Loucy (cell line): ENCODE data around the gene WHRN.

Experiments
- H2AFZ ChIP-seq: fragments of 200-600 bp; sonication (generic); 2 replicates; pipeline ENCODE4 v1.6.0; 2016; ENCODE audit warnings: antibody characterized with exemption, mild to moderate bottlenecking, low read length, moderate library complexity
- H3F3A ChIP-seq: fragments of 200-600 bp; 2 replicates; pipeline ENCODE4 v1.6.0; 2016; ENCODE audit warnings: antibody characterized with exemption, low read depth, mild to moderate bottlenecking
- H3K27me3 ChIP-seq: fragments of 200-600 bp; sonication (generic); 2 replicates; pipeline ENCODE4 v1.6.1; 2014; ENCODE audit warnings: low read length, mild to moderate bottlenecking; ENCODE audit not compliant: insufficient read depth, poor library complexity, severe bottlenecking
- H3K36me3 ChIP-seq: fragments of 200-600 bp; sonication (generic); 2 replicates; pipeline ENCODE4 v1.6.1; 2016; ENCODE audit warnings: low read length; ENCODE audit not compliant: insufficient read depth
- H3K4me1 ChIP-seq: fragments of 200-600 bp; sonication (generic); 2 replicates; pipeline ENCODE4 v1.5.1; 2014; ENCODE audit warnings: low read length, mild to moderate bottlenecking; ENCODE audit not compliant: insufficient read depth, poor library complexity, severe bottlenecking
- H3K4me2 ChIP-seq: fragments of 200-600 bp; sonication (generic); 2 replicates; pipeline ENCODE4 v1.6.0; 2014; ENCODE audit warnings: antibody characterized with exemption, low read length, low read depth, mild to moderate bottlenecking; ENCODE audit not compliant: poor library complexity, severe bottlenecking
- H3K4me3 ChIP-seq: fragments of 200-600 bp; sonication (generic); 2 replicates; pipeline ENCODE4 v1.5.1; 2014; ENCODE audit warnings: low read length, mild to moderate bottlenecking, mixed read lengths; ENCODE audit not compliant: poor library complexity, severe bottlenecking
- H3K79me2 ChIP-seq: fragments of 200-600 bp; sonication (generic); 2 replicates; pipeline ENCODE4 v1.6.1; 2014; ENCODE audit warnings: low read length; ENCODE audit not compliant: insufficient read depth
- H3K9ac ChIP-seq: fragments of 200-600 bp; sonication (generic); 2 replicates; pipeline ENCODE4 v1.6.0; 2014; ENCODE audit warnings: mild to moderate bottlenecking, low read depth, low read length, moderate library complexity; ENCODE audit not compliant: poor library complexity, severe bottlenecking
- H3K9me2 ChIP-seq: fragments of 200-600 bp; sonication (generic); replicated peaks from 2 replicates; pipeline ENCODE4 v1.6.1; 2016; ENCODE audit warnings: low read depth, low read length, mixed read lengths
- H3K9me3 ChIP-seq: fragments of 200-600 bp; sonication (generic); 2 replicates; pipeline ENCODE4 v1.6.1; 2014; ENCODE audit warnings: mild to moderate bottlenecking, antibody characterized with exemption, low read length, low read depth; ENCODE audit not compliant: insufficient read depth
- H4K20me1 ChIP-seq: fragments of 200-600 bp; sonication (generic); 2 replicates; pipeline ENCODE4 v1.6.0; 2014; ENCODE audit warnings: antibody characterized with exemption, low read length, mild to moderate bottlenecking; ENCODE audit not compliant: insufficient read depth, poor library complexity, severe bottlenecking
- EZH2phosphoT487 ChIP-seq: fragments of 200-600 bp; IDR thresholded peaks from 2 replicates; pipeline ENCODE4 v1.6.1; 2018; ENCODE audit warnings: antibody characterized with exemption, mild to moderate bottlenecking, moderate library complexity, borderline replicate concordance
- TF ChIP-seq, protein P1 (sequence below): fragments of 200-600 bp; sonication (generic); conservative IDR thresholded peaks from 2 replicates; pipeline ENCODE4 v1.5.1; 2014; ENCODE audit warnings: mild to moderate bottlenecking, antibody characterized with exemption, low read length

Gene WHRN

GRCh38 chr9:114450181-114450580 lies 55.1 kb downstream of the WHRN start:
- no peaks in the 10 kb centered on the region for H3K27me3 ChIP-seq
- no peaks in the 10 kb centered on the region for H3F3A ChIP-seq
- no peak overlapping the region for H3K9ac ChIP-seq
- no peaks in the 10 kb centered on the region for H3K79me2 ChIP-seq
- H3K4me2 ChIP-seq: no peak overlapping the region
- H2AFZ ChIP-seq: no peak overlapping the region
- H3K4me3 ChIP-seq: no peak overlapping the region
- peaks cover 10% of the 10 kb centered on the region for H3K4me1 ChIP-seq
- H3K9me3 ChIP-seq: no peaks in the 10 kb centered on the region
- no peaks in the 10 kb centered on the region for H4K20me1 ChIP-seq
- H3K36me3 ChIP-seq: no peaks in the 10 kb centered on the region
- no peaks in the 10 kb centered on the region for H3K9me2 ChIP-seq
- TF ChIP-seq EZH2phosphoT487: no peak
- TF ChIP-seq, protein P1, sequence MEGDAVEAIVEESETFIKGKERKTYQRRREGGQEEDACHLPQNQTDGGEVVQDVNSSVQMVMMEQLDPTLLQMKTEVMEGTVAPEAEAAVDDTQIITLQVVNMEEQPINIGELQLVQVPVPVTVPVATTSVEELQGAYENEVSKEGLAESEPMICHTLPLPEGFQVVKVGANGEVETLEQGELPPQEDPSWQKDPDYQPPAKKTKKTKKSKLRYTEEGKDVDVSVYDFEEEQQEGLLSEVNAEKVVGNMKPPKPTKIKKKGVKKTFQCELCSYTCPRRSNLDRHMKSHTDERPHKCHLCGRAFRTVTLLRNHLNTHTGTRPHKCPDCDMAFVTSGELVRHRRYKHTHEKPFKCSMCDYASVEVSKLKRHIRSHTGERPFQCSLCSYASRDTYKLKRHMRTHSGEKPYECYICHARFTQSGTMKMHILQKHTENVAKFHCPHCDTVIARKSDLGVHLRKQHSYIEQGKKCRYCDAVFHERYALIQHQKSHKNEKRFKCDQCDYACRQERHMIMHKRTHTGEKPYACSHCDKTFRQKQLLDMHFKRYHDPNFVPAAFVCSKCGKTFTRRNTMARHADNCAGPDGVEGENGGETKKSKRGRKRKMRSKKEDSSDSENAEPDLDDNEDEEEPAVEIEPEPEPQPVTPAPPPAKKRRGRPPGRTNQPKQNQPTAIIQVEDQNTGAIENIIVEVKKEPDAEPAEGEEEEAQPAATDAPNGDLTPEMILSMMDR: no peak

- no peak overlapping the region for H3K4me2 ChIP-seq
- no peaks in the 10 kb centered on the region for H3K79me2 ChIP-seq
Measured at GRCh38 chr9:114449236-114449635, 56.0 kb downstream of the WHRN start.

DNA sequence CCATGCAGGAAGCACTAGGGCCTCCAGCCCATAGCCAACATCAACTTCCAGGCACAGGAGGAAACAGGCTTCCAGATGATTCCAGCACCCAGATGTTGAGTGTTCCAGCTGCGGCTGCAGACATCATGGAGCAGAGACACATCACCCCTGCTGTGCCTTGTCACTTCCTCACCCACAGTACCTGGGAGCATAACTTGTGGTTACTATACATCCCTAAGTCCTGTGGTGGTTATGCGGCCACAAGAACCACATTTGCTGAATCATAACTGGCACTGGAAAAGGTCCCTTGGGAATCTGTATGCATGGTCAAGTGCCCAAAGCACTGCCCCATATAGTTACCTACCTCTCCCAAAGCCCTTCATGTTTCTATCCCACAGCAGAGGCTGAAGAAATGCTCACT lies 56.6 kb downstream of the WHRN start:
- no peaks in the 10 kb centered on the region for H3F3A ChIP-seq
- no peak overlapping the region for H2AFZ ChIP-seq
- no peaks in the 10 kb centered on the region for H3K36me3 ChIP-seq
- H3K4me1 ChIP-seq: peaks cover 10% of the 10 kb centered on the region
- TF ChIP-seq, protein P1: no peak
- no peak for TF ChIP-seq EZH2phosphoT487
- no peaks in the 10 kb centered on the region for H3K9me3 ChIP-seq
- no peaks in the 10 kb centered on the region for H3K9me2 ChIP-seq
- no peak overlapping the region for H3K4me2 ChIP-seq
- H3K27me3 ChIP-seq: no peaks in the 10 kb centered on the region
- no peaks in the 10 kb centered on the region for H3K79me2 ChIP-seq
- no peak overlapping the region for H3K9ac ChIP-seq
- H3K4me3 ChIP-seq: no peak overlapping the region
- H4K20me1 ChIP-seq: no peaks in the 10 kb centered on the region

More at GRCh38 chr9:114449236-114449635, 56.0 kb downstream of the WHRN start:
- no peaks in the 10 kb centered on the region for H3K9me2 ChIP-seq
- H3K9ac ChIP-seq: no peak overlapping the region
- no peak for TF ChIP-seq EZH2phosphoT487
- TF ChIP-seq, protein P1: no peak
- no peaks in the 10 kb centered on the region for H3K27me3 ChIP-seq
- no peaks in the 10 kb centered on the region for H4K20me1 ChIP-seq
- no peak overlapping the region for H2AFZ ChIP-seq
- H3K4me1 ChIP-seq: peaks cover 10% of the 10 kb centered on the region
- H3K4me3 ChIP-seq: no peak overlapping the region
- no peaks in the 10 kb centered on the region for H3F3A ChIP-seq
- no peaks in the 10 kb centered on the region for H3K9me3 ChIP-seq
- H3K36me3 ChIP-seq: no peaks in the 10 kb centered on the region
